ENCODE data around the gene MEMO1.
"Not testable (repeated sequence)": the region's sequence is repeated elsewhere in the genome, so short reads cannot be mapped to it uniquely, and the experiment has no call there.

MEMO1 gene

DNA sequence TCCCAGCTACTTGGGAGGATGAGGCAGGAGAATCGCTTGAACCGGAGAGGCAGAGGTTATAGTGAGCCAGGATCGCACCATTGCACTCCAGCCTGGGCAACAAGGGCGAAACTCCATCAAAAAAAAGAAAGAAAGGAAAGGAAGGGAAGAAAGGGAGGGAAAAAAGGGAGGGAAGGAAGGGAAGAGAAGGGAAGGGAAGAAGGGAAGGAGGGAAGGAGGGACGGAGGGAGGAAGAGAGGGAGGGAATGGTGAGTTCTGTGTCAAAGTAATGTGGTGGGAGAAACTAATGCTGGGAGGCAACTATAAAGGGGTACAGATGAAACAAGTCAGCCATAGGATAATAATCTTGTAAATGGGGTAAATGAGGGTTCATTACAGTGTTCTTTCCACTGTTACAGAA, 45.7 kb downstream of the MEMO1 start:
- no peak overlapping the region for H3K4me3 ChIP-seq (ENCODE audit: low read length)
- TF ChIP-seq, protein P1, sequence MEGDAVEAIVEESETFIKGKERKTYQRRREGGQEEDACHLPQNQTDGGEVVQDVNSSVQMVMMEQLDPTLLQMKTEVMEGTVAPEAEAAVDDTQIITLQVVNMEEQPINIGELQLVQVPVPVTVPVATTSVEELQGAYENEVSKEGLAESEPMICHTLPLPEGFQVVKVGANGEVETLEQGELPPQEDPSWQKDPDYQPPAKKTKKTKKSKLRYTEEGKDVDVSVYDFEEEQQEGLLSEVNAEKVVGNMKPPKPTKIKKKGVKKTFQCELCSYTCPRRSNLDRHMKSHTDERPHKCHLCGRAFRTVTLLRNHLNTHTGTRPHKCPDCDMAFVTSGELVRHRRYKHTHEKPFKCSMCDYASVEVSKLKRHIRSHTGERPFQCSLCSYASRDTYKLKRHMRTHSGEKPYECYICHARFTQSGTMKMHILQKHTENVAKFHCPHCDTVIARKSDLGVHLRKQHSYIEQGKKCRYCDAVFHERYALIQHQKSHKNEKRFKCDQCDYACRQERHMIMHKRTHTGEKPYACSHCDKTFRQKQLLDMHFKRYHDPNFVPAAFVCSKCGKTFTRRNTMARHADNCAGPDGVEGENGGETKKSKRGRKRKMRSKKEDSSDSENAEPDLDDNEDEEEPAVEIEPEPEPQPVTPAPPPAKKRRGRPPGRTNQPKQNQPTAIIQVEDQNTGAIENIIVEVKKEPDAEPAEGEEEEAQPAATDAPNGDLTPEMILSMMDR (conservative IDR thresholded peaks at IDR 0.05; ENCODE audit: low read depth, low read length) = no peak
- DNase-seq (ENCODE audit: low read depth) = no peak

DNA sequence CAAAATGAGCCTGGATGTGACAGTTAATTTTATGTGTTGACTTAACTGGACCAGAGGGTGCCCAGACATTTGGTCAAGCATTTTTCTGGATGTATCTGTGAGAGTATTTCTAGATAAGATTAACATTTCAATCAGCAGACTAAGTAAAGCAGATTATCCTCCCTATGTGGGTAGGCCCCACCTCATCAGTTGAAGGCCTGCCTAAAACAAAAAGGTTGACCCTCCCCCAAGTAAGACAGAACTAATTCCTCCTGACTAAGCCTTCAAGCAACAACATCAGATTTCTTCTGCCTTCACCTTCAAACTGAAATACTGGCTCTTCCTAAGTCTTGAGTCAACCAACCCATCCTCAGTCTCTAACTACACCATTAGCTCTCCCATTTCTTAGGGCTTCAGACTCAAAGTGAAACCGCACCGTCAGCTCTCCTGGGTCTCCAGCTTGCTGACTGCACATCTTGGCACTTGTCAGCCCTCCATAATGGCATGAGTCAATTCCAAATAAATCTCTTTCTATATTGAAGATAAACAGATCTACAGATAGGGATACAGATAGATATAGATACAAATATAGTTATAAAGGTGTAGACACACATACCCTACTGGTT, 47.9 kb downstream of the MEMO1 start:
- DNase-seq (ENCODE audit: low read depth) = no peak
- H3K4me3 ChIP-seq (ENCODE audit: low read length) = no peak overlapping the region
- TF ChIP-seq, protein P1 (conservative IDR thresholded peaks at IDR 0.05; ENCODE audit: low read depth, low read length) = no peak

GRCh38 chr2:31958140-31958717, 52.6 kb downstream of the MEMO1 start:
- TF ChIP-seq, protein P1 (conservative IDR thresholded peaks at IDR 0.05; ENCODE audit: low read depth, low read length) = no peak

DNA sequence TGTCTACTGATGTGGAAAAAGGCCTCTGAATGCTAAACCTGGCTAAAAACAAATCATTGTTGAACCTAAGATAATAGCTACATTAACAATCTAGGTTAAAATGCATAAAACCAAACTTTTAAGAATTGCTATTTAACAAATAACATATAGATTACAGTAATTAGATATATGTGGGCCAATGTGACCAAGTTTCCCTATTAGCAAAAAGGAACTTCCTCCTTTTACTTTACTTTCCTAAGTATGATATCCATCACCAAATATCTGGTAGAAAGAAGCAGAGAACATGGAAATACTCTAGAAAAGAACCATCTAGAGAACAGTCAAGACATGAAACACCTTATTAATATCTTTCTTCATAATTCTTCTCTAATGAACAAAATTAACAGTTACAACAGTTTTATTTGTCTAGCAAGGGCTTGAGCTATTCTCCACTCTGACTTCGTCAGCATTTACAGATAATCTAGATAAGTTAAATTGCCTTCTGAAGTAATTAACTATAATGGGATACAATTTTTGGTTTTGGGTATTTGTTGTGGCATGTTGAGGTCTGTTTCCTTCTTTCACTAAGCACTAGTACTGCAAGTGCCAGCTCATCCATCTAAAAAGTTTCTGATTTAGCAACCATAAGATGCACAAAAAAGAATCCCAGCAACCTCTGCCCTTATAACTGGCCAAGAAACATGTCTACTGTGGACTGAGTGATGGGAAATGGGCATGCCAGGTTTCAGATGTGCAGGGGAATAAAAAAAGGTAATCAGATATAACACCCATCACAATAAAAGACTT, 53.3 kb downstream of the MEMO1 start:
- TF ChIP-seq, protein P1 (conservative IDR thresholded peaks at IDR 0.05; ENCODE audit: low read depth, low read length) = no peak
- DNase-seq (ENCODE audit: low read depth) = no peak
- no peak overlapping the region for H3K4me3 ChIP-seq (ENCODE audit: low read length)

More at GRCh38 chr2:31958140-31958717, 52.6 kb downstream of the MEMO1 start:
- H3K4me3 ChIP-seq (ENCODE audit: low read length) = no peak overlapping the region
- no peak for DNase-seq (ENCODE audit: low read depth)

DNA sequence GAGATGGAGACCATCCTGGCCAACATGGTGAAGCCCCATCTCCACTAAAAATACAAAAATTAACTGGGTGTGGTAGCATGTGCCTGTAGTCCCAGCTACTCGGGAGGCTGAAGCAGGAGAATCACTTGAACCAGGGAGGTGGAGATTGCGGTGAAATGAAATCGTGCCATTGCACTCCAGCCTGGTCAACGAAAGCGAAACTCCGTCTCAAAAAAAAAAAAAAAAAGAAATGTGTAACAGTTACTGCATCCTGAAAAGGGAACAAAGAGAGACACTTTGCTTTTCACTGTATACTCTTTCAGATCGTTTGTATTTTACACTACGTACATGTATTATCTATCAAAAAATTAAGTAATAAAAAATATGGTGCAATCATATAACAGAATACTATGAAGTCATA, 53.9 kb downstream of the MEMO1 start:
- not testable (repeated sequence) for DNase-seq (ENCODE audit: low read depth); H3K4me3 ChIP-seq (ENCODE audit: low read length)

DNA sequence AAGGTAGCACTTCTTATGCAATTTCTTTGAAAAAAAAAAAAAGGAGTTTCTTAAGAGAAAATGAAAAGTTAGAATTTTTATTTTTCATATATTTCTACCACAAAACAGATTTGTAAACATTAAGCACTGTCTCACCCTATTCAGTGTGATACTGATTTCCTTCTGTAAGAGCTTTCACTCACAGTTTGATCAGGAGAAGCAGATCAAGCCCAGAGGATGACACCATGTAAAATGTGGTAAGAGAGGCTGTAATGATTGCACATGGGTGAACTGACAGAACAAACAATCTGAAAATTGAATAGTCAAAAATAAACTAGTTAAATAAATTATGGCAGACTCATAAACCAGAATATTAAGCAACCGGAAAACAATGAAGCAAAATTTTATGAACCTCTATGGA, 54.5 kb downstream of the MEMO1 start:
- no peak for DNase-seq (ENCODE audit: low read depth)
- no peak overlapping the region for H3K4me3 ChIP-seq (ENCODE audit: low read length)
- TF ChIP-seq, protein P1 (conservative IDR thresholded peaks at IDR 0.05; ENCODE audit: low read depth, low read length) = no peak

- not testable (repeated sequence) for DNase-seq (ENCODE audit: low read depth); H3K4me3 ChIP-seq (ENCODE audit: low read length)
Measured at GRCh38 chr2:31953095-31953494, 57.7 kb downstream of the MEMO1 start.

Data from retinal pigment epithelial cell (primary cell).